Neural cell (in vitro differentiated cells): Measurements from ENCODE around the gene ADCY7. TPM values are rescaled to one million over a fixed set of nuclear protein-coding genes. Genes with fewer than 3 reads are reported as not detected.

Experiments
- H2AFZ ChIP-seq: fragments of 200-600, 300-800 bp; sonication (generic), shearing (Covaris generic); 2 replicates; pipeline ENCODE4 v1.6.0; 2014; ENCODE audit warnings: low read depth, mild to moderate bottlenecking, antibody characterized with exemption, low read length, moderate library complexity
- H3F3A ChIP-seq: fragments of 200-600 bp; shearing (Covaris generic); 2 replicates; pipeline ENCODE4 v1.6.1; 2016; ENCODE audit warnings: mild to moderate bottlenecking, moderate library complexity, mixed read lengths, antibody characterized with exemption, low read length; ENCODE audit not compliant: insufficient read depth, poor library complexity, severe bottlenecking
- H3K27ac ChIP-seq: fragments of 200-600, 300-800 bp; sonication (generic), shearing (Covaris generic); 2 replicates; pipeline ENCODE4 v1.5.1; 2014; ENCODE audit warnings: mild to moderate bottlenecking, low read length, moderate library complexity
- H3K27me3 ChIP-seq: fragments of 300-800, 200-600 bp; sonication (generic), shearing (Covaris generic); 2 replicates; pipeline ENCODE4 v1.6.0; 2014; ENCODE audit warnings: mild to moderate bottlenecking, low read depth, low read length, moderate library complexity; ENCODE audit not compliant: insufficient read depth
- H3K36me3 ChIP-seq: fragments of 300-800, 200-600 bp; sonication (generic), shearing (Covaris generic); 2 replicates; pipeline ENCODE4 v1.5.1; 2014; ENCODE audit warnings: mild to moderate bottlenecking, antibody characterized with exemption, low read length, moderate library complexity; ENCODE audit not compliant: insufficient read depth
- H3K4me2 ChIP-seq: fragments of 300-800, 200-600 bp; sonication (generic), shearing (Covaris generic); 2 replicates; pipeline ENCODE4 v1.6.0; 2014; ENCODE audit warnings: mild to moderate bottlenecking, low read length
- H3K4me3 ChIP-seq: fragments of 300-800, 200-600 bp; sonication (generic), shearing (Covaris generic); 2 replicates; pipeline ENCODE4 v1.5.1; 2014; ENCODE audit warnings: mild to moderate bottlenecking, low read length, moderate library complexity
- H3K79me2 ChIP-seq: fragments of 200-600 bp; shearing (Covaris generic); replicated peaks from 2 replicates; pipeline ENCODE4 v1.6.0; 2014; ENCODE audit warnings: mild to moderate bottlenecking, low read length, moderate library complexity; ENCODE audit not compliant: insufficient read depth
- H3K9ac ChIP-seq: fragments of 300-800, 200-600 bp; sonication (generic), shearing (Covaris generic); 2 replicates; pipeline ENCODE4 v1.6.1; 2016; ENCODE audit warnings: mild to moderate bottlenecking, low read length, mixed read lengths
- H3K9me2 ChIP-seq: fragments of 200-600 bp; shearing (Covaris generic); 2 replicates; pipeline ENCODE4 v1.6.1; 2016; ENCODE audit warnings: mild to moderate bottlenecking, low read length, mixed read lengths; ENCODE audit not compliant: insufficient read depth
- H3K9me3 ChIP-seq: fragments of 200-600, 300-800 bp; sonication (generic), shearing (Covaris generic); 2 replicates; pipeline ENCODE4 v1.6.1; 2016; ENCODE audit warnings: mild to moderate bottlenecking, mixed run types, low read length, moderate library complexity, mixed read lengths
- H4K20me1 ChIP-seq: fragments of 200-600 bp; shearing (Covaris generic); 2 replicates; pipeline ENCODE4 v1.6.1; 2016; ENCODE audit warnings: mild to moderate bottlenecking, mixed run types; ENCODE audit not compliant: insufficient read depth
- CTCF ChIP-seq: fragments of 450-650 bp; IDR thresholded peaks from 2 replicates; pipeline ENCODE4 v1.5.1; 2014; ENCODE audit warnings: antibody characterized with exemption, mild to moderate bottlenecking, moderate library complexity; ENCODE audit not compliant: poor library complexity, severe bottlenecking
- EP300 ChIP-seq: fragments of 450-650 bp; conservative IDR thresholded peaks from 2 replicates; pipeline ENCODE4 v1.6.1; 2014; ENCODE audit warnings: antibody characterized with exemption, mild to moderate bottlenecking, moderate library complexity; ENCODE audit not compliant: poor library complexity, severe bottlenecking
- EZH2 ChIP-seq: fragments of 200-600, 300-800 bp; shearing (Covaris generic), sonication (generic); IDR thresholded peaks from 2 replicates; pipeline ENCODE4 v1.6.1; 2014; ENCODE audit warnings: antibody characterized with exemption, low read length, borderline replicate concordance, mild to moderate bottlenecking; ENCODE audit not compliant: insufficient read depth, poor library complexity, severe bottlenecking
- MXI1 ChIP-seq: fragments of 450-650 bp; conservative IDR thresholded peaks from 2 replicates; pipeline ENCODE4 v1.6.1; 2014; ENCODE audit warnings: antibody characterized with exemption, mild to moderate bottlenecking; ENCODE audit not compliant: poor library complexity, severe bottlenecking
- POLR2AphosphoS5 ChIP-seq: IDR thresholded peaks from 2 replicates; pipeline ENCODE4 v1.6.1; 2012
- RAD21 ChIP-seq: fragments of 450-650 bp; conservative IDR thresholded peaks from 2 replicates; pipeline ENCODE4 v1.6.1; 2014; ENCODE audit warnings: antibody characterized with exemption, mild to moderate bottlenecking, moderate library complexity
- SMC3 ChIP-seq: fragments of 450-650 bp; conservative IDR thresholded peaks from 2 replicates; pipeline ENCODE4 v1.6.1; 2014; ENCODE audit warnings: antibody characterized with exemption, mild to moderate bottlenecking, moderate library complexity; ENCODE audit not compliant: poor library complexity
- TAF1 ChIP-seq: IDR thresholded peaks from 2 replicates; pipeline ENCODE4 v1.6.1; 2012; ENCODE audit warnings: low read depth
- polyA plus RNA-seq: library from polyadenylated mRNA; depleted of rRNA; stranded (reverse); fragments of >200 nt; gene quantifications from 2 replicates; pipeline ENCODE4 v1.2.3, GENCODE V29; 2014
- TF ChIP-seq, protein P1 (sequence below): IDR thresholded peaks from 2 replicates; pipeline ENCODE4 v1.6.1; 2012; ENCODE audit warnings: borderline replicate concordance

ADCY7 gene
- polyA plus RNA-seq, 1 donor from 2014 or later = 2.0 TPM

GRCh38 chr16:50275098-50275415 is 8.7 kb downstream of the ADCY7 start:
- Histone ChIP-seq H3K4me3 (no peak overlapping the region), H3K27ac (no peak overlapping the region), H3K4me2 (no peak overlapping the region), H3K36me3 (no peaks in the 10 kb centered on the region), H3K9me3 (no peaks in the 10 kb centered on the region), H4K20me1 (no peaks in the 10 kb centered on the region), H2AFZ (no peak overlapping the region), H3F3A (no peaks in the 10 kb centered on the region), H3K27me3 (no peaks in the 10 kb centered on the region), H3K79me2 (no peaks in the 10 kb centered on the region), H3K9me2 (no peaks in the 10 kb centered on the region), H3K9ac (no peak overlapping the region)
- TF ChIP-seq SMC3 = no peak
- TF ChIP-seq, protein P1, sequence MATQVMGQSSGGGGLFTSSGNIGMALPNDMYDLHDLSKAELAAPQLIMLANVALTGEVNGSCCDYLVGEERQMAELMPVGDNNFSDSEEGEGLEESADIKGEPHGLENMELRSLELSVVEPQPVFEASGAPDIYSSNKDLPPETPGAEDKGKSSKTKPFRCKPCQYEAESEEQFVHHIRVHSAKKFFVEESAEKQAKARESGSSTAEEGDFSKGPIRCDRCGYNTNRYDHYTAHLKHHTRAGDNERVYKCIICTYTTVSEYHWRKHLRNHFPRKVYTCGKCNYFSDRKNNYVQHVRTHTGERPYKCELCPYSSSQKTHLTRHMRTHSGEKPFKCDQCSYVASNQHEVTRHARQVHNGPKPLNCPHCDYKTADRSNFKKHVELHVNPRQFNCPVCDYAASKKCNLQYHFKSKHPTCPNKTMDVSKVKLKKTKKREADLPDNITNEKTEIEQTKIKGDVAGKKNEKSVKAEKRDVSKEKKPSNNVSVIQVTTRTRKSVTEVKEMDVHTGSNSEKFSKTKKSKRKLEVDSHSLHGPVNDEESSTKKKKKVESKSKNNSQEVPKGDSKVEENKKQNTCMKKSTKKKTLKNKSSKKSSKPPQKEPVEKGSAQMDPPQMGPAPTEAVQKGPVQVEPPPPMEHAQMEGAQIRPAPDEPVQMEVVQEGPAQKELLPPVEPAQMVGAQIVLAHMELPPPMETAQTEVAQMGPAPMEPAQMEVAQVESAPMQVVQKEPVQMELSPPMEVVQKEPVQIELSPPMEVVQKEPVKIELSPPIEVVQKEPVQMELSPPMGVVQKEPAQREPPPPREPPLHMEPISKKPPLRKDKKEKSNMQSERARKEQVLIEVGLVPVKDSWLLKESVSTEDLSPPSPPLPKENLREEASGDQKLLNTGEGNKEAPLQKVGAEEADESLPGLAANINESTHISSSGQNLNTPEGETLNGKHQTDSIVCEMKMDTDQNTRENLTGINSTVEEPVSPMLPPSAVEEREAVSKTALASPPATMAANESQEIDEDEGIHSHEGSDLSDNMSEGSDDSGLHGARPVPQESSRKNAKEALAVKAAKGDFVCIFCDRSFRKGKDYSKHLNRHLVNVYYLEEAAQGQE = no peak
- no peak for TF ChIP-seq RAD21
- TF ChIP-seq POLR2AphosphoS5 = no peak
- no peak for TF ChIP-seq MXI1
- TF ChIP-seq EZH2 = no peak
- no peak for TF ChIP-seq TAF1
- no peak for TF ChIP-seq EP300
- TF ChIP-seq CTCF = no peak

DNA sequence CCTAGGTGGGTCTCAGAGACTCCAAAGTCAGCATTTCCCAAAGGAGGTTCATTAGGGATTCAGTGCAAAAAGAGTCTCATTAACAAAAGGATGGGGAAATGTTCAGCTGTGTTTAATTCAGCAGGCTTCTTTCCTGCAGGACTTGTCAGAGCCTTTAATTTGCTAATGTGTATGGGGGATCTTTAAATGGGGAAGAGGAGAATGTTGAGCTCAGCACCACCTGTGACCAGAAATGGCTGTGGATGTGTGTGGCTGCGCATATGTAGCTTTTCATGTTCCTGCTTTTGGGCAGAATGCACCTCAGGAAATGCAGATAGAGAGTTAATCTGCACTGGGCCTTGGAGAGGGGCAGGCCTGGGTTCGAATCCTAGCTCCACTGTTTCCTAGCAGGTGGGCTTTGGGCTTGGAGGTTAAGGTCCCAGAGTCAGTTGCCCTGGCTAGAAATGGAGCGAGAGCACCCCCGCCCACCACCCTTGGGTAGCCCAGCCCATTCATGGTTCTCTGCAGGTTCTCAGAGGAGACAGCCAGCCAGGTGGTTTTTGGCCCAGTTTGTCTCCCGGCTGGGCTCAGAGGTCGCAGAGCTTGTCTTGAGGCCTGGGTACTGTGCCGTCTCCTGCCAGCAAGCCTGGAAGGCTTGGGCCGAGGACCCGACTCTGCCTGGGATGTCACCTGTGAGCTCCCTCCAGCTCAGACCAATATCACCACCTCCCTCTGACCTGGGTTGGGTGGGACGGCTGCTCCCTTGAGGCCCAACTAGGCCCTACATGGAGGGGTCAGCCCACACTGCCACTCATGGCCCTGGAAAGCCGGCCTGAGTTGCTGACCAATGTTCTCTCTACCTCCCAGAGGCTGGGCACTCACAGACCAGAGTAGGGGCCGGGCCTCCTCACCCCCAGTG is 9.3 kb downstream of the ADCY7 start:
- Histone ChIP-seq H3K9me3 (no peaks in the 10 kb centered on the region), H3K27me3 (no peaks in the 10 kb centered on the region), H3K4me3 (no peak overlapping the region), H4K20me1 (no peaks in the 10 kb centered on the region), H3K9me2 (no peaks in the 10 kb centered on the region), H3F3A (no peaks in the 10 kb centered on the region), H3K27ac (no peak overlapping the region), H3K79me2 (no peaks in the 10 kb centered on the region), H3K9ac (no peak overlapping the region), H3K4me2 (no peak overlapping the region), H2AFZ (no peak overlapping the region), H3K36me3 (no peaks in the 10 kb centered on the region)
- TF ChIP-seq EP300 (no peak), RAD21 (no peak), EZH2 (no peak), SMC3 (no peak), CTCF (no peak), MXI1 (no peak), POLR2AphosphoS5 (no peak), TAF1 (no peak)
- TF ChIP-seq, protein P1 = no peak
